Germinal center (tissue), 1 donor: Measurements from ENCODE around the gene DHCR7.

Experiments
- DNase-seq: peaks from one replicate; pipeline ENCODE4 v3.0.0; 2012; ENCODE audit warnings: mixed read lengths, low spot score

Gene DHCR7

DNA sequence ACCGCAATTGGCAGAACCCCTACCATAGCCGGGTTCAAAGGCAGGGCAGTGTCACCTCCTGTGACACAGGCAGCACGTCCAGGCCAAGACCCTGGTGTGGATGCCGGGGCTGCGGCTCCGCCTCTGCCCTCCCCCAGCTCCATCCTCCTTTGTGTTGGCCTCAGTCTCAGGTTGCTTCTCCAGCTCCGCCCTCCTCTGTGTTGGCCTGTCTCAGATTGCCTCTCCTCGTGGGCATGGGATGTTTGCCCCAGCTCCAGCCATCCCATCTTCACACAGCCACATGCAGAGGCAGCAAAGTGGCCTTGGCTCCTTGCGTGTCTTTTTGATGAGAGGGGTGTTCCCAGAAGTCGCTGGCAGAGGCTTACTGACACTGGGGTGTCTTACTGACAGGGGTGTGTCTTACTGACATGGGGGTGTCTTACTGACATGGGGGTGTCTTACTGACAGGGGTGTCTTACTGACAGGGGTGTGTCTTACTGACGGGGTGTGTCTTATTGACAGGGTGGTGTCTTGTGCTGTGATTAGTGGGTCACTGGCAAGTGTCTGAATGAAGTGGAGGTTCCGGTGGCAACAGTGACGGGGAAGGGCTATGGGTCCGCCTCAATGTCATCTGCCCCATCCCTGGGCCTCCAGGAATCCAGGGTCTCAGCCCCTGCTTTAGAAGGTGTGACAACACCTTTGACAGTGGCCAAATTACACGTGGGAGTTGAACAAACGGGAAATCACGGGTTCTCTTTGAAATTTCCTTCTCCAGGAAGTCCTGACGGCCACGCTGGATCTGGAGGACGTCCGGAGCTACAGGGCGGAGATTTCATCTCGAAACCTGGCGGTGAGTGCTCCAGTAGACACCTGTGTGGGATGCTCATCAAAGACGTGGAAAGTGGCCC is 29.7 kb upstream of the DHCR7 start:
- DNase-seq: no peak

GRCh38 chr11:71476926-71477640 is 28.9 kb upstream of the DHCR7 start:
- DNase-seq: no peak

GRCh38 chr11:71476031-71476430 is 27.8 kb upstream of the DHCR7 start:
- no peak for DNase-seq

DNA sequence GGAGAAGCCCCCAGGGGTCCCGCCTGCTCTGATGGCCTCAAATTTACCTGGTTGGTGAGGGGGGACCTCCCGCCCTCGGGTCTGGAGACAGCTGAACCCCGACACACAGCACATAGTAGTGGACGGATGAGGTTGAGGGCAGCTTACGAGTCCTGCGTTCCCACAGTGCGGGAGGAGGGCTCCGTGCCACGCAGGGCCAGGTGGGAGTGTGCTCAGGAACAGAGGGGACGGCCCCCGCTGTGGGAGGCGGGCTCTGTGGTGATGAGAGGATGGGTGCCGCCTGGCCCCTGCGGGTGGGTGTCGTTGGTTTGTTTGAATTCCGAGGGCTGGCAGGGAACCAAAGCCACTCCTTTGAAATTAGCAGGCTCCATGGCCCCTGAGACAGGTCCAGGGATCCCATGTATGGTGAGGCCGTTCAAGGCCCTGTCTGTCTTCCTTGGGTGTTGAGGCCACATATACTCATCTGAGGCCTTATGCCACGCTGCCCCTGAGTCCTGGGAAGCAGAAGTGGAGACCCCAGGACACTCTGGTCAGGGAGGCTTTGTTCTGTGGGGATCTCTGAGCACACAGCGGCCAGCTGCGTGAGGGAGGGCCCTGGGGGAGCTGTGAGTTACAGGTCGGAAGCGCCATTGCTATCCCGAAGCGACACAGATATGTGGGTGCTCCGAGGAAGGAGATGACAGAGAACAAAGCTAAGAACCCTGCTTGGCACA is 26.7 kb upstream of the DHCR7 start:
- DNase-seq: no peak

GRCh38 chr11:71474141-71474770 is 26.1 kb upstream of the DHCR7 start:
- DNase-seq: no peak

- DNase-seq: no peak
These were observed 25.5 kb upstream of the DHCR7 start for GRCh38 chr11:71473793-71474080.

DNA sequence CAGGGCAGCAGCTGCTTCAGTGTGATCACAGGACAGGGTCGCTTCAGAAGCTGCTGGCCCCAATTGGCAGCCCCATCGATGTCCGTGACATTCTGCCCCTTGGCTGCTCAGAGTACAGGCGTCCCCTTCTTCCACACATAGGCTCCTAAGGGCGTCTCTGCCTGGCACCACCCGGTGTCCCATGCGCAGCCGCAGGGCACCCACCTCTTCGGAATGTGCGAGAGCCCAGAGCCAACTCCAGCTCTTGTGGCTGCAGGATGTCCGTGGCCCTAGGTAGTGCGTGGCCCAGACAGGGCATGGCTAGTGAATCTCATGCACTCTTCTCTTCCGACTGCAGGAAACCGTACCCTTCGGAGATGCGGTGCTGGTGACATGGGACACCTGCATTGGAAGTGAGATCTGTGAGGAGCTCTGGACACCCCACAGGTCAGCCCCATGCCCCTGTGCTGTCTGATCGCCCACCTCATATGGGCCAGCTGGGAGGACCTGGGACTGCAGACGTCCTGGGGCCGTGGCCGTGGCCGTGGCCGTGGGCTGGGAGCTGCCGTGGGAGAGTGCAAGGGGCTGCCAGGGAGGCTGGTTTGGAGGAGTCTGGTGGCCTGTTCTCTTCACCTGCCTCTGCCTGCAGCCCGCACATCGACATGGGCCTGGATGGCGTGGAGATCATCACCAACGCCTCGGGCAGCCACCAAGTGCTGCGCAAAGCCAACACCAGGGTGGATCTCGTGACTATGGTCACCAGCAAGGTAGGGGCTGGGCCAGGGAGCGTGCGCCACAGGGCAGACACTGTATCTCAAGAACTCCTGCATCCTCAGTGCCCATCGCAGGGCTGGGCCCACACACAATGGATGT is 25.0 kb upstream of the DHCR7 start:
- no peak for DNase-seq

GRCh38 chr11:71472357-71472885 is 24.2 kb upstream of the DHCR7 start:
- no peak for DNase-seq

GRCh38 chr11:71470946-71471345 is 22.8 kb upstream of the DHCR7 start:
- DNase-seq: no peak

DNA sequence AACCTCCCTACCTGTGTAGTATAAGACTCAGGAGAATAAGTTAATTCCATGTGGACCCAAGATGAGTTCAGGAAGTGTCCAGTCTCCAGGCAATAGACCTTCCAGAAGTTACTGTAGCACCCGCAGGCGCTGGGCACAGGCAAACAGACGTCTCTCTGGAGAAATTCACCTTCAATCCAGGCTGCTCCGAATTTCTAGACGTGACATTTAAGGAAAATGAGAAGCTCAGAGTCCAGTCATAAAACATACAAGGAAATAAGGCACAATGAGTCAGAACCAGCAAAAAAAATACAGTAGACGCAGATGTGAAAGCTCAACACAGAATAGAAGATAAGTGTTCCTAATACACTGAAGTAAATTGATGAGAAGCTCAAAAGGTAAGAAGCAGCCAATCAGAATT is 19.0 kb upstream of the DHCR7 start:
- DNase-seq: no peak

- no peak for DNase-seq
These were observed 18.2 kb upstream of the DHCR7 start for GRCh38 chr11:71466358-71466757.

GRCh38 chr11:71465054-71465453 is 16.9 kb upstream of the DHCR7 start:
- DNase-seq: no peak

- no peak for DNase-seq
These were observed 15.4 kb upstream of the DHCR7 start for GRCh38 chr11:71463331-71464211.

DNA sequence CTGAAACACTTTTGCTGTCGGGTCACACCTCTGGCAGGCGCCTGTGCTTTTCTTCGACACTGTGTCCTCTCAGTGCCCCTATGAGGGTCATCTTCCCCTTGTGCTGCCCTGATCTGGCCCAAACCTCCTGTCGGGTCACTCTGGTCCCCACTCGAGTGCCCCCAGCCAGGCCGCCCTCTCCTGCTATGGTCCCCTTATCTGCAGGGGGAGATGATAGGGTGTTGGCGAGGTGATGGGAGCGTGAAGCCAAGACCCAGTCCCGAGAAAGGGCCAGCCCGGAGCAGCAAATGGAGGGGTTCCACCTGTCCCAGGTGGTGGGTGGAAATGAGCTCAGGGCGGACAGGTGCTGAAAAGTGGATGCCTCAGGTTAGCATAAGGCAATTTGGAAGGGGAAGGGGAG is 14.5 kb upstream of the DHCR7 start:
- DNase-seq: no peak

GRCh38 chr11:71461696-71462095 is 13.5 kb upstream of the DHCR7 start:
- no peak for DNase-seq

- no peak for DNase-seq
These were observed 11.7 kb upstream of the DHCR7 start for GRCh38 chr11:71459767-71460320.

GRCh38 chr11:71459076-71459766 is 11.0 kb upstream of the DHCR7 start:
- no peak for DNase-seq

DNA sequence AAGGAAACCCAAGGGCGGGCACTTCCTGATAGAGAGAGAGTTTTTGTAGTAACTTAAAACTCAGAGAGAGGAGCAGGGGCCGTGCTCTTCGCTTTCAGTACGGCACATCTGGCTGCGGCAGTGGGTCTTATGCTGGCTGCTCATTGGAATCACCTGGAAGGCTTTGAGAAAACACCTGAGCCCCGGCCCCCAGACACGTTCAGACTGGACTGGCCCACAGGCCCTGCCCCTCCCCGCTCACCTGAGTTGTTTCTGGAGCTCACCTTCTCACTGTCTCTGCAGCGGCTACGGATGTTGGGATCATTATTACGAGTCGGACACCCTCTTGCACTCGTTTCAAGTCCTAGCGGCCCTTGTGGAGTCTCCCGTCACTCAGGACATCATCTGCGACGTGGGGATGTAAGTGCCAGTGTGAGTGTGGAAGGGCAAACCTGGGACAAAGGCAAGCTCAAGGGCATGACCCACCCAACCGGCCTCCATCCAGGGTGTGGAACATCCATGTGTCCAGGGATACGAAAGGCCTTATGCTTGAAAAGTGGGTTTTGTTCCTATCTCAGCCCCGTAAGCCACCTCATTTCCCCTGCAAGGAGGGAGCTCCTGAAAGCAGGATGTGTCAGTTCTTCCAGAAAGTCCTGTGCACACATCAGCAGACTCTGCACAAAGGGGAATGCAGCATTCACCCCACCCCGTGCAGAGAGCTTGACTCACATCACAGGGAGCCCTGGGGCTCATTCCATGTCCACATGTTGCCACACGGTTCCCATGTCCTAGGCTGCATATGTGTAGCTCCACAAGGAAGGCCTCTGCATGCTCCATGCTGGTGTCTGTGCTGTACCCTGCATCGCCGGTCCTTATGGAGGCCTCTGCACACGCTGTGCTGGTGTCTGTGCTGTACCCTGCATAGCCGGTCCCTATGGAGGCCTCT is 10.2 kb upstream of the DHCR7 start:
- no peak for DNase-seq
